Fibroblast of lung (primary cell): ENCODE results near the gene FBN1. TPM values are rescaled to one million over a fixed set of nuclear protein-coding genes. Genes with fewer than 3 reads are reported as not detected.

Experiments used
- DNase-seq, 2 donors: peaks; one replicate each; pipeline versions ENCODE4 v3.0.0 to v3.0.0-alpha.2; 2010; ENCODE audit warnings: low read depth in 2 of 2
- H2AFZ ChIP-seq: 2 replicates; pipeline ENCODE4 v1.5.1; 2012; ENCODE audit warnings: low read length, control low read depth, inconsistent platforms
- H3K27ac ChIP-seq: 2 replicates; pipeline ENCODE4 v1.5.1; 2011; ENCODE audit warnings: low read length, control low read depth; ENCODE audit not compliant: insufficient read depth
- H3K27me3 ChIP-seq: 2 replicates; pipeline ENCODE4 v1.5.1; 2011; ENCODE audit warnings: mild to moderate bottlenecking, low read length; ENCODE audit not compliant: control insufficient read depth, insufficient read depth
- H3K36me3 ChIP-seq: 2 replicates; pipeline ENCODE4 v1.5.1; 2011; ENCODE audit warnings: low read length; ENCODE audit not compliant: control insufficient read depth, insufficient read depth
- H3K4me1 ChIP-seq: 2 replicates; pipeline ENCODE4 v1.5.1; 2011; ENCODE audit warnings: low read length; ENCODE audit not compliant: control insufficient read depth, insufficient read depth; ENCODE audit errors: extremely low read depth
- H3K4me2 ChIP-seq: 2 replicates; pipeline ENCODE4 v1.5.1; 2011; ENCODE audit warnings: low read length, control low read depth; ENCODE audit not compliant: insufficient read depth; ENCODE audit errors: extremely low read depth
- H3K4me3 ChIP-seq, 4 experiments: fragments of 200-600 bp in 1 of 4; sonication (generic) in 1 of 4; replicated peaks in 1 of 4; 2 replicates each; pipeline ENCODE4 v1.5.1; 2011 to 2016; ENCODE audit warnings: low read length in 4 of 4, low read depth in 3 of 4, mild to moderate bottlenecking in 3 of 4, control low read depth in 2 of 4, inconsistent platforms in 1 of 4, mixed read lengths in 1 of 4; ENCODE audit not compliant: insufficient read depth in 1 of 4; ENCODE audit errors: control extremely low read depth in 1 of 4
- H3K79me2 ChIP-seq: 2 replicates; pipeline ENCODE4 v1.5.1; 2012; ENCODE audit warnings: mild to moderate bottlenecking, low read length, inconsistent platforms; ENCODE audit not compliant: control insufficient read depth, insufficient read depth
- H3K9ac ChIP-seq: 2 replicates; pipeline ENCODE4 v1.5.1; 2011; ENCODE audit warnings: mild to moderate bottlenecking, low read length, control low read depth; ENCODE audit not compliant: insufficient read depth
- H3K9me3 ChIP-seq: 2 replicates; pipeline ENCODE4 v1.5.1; 2012; ENCODE audit warnings: low read depth, low read length; ENCODE audit not compliant: control insufficient read depth, insufficient read depth
- H4K20me1 ChIP-seq: 2 replicates; pipeline ENCODE4 v1.5.1; 2011; ENCODE audit warnings: low read length; ENCODE audit not compliant: control insufficient read depth, insufficient read depth; ENCODE audit errors: extremely low read depth
- EZH2 ChIP-seq: IDR thresholded peaks from 2 replicates; pipeline ENCODE4 v1.5.1; 2012; ENCODE audit warnings: low read length, control low read depth, mild to moderate bottlenecking; ENCODE audit errors: missing control alignments
- polyA plus RNA-seq, 2 donors: library from polyadenylated mRNA; depleted of rRNA in 1 of 2; stranded (reverse) in 1 of 2; unstranded in 1 of 2; fragments of >200 nt; gene quantifications; 2 replicates each; pipeline ENCODE4 v1.2.1, GENCODE V29; 2011 to 2012; ENCODE audit warnings: missing spikeins in 1 of 2
- total RNA-seq: library from RNA; depleted of rRNA; stranded (reverse); fragments of >200 nt; gene quantifications from 2 replicates; pipeline ENCODE4 v1.2.1, GENCODE V29; 2014
- TF ChIP-seq, protein P1 (sequence below), 2 donors: IDR thresholded peaks in 1 of 2; conservative IDR thresholded peaks in 1 of 2; 1 replicate in 1 of 2; 2 replicates in 1 of 2; pipeline ENCODE4 v1.5.1; 2011 to 2012; ENCODE audit warnings: low read length in 2 of 2, control low read depth in 1 of 2, inconsistent platforms in 1 of 2, low read depth in 1 of 2, mild to moderate bottlenecking in 1 of 2

FBN1 gene
- total and polyA plus RNA-seq, 2 donors (not counting 1 experiment from before 2014, with no cell fraction given) = 368 to 446 TPM

DNA sequence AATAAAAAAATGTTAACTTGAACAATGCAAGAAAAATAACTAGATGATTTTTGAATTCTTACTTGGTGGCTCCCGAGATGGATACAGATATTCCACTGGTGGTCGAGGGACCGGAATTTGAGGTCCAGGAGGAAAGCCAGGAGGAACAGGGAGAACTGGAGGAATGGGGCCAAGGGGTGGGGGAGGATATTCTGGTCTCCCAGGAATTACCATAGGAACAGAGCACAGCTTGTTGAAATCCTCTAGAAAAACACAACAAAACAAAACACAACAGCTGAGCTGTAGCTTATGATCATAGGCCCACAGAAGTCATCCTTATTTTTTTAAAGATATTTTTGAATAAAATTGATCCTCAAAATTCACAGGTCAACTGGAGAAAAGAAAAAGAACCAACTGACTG is 129.4 kb downstream of the FBN1 start:
- Histone ChIP-seq H3K79me2 (no peaks in the 10 kb centered on the region), H3K4me1 (no peaks in the 10 kb centered on the region), H3K4me3 (no peak overlapping the region), H3K4me2 (no peak overlapping the region), H2AFZ (no peak overlapping the region), H3K36me3 (peaks cover 10% of the 10 kb centered on the region), H3K9me3 (no peaks in the 10 kb centered on the region), H3K9ac (no peak overlapping the region), H3K27ac (no peak overlapping the region), H4K20me1 (no peaks in the 10 kb centered on the region), H3K27me3 (no peaks in the 10 kb centered on the region)
- TF ChIP-seq, protein P1, sequence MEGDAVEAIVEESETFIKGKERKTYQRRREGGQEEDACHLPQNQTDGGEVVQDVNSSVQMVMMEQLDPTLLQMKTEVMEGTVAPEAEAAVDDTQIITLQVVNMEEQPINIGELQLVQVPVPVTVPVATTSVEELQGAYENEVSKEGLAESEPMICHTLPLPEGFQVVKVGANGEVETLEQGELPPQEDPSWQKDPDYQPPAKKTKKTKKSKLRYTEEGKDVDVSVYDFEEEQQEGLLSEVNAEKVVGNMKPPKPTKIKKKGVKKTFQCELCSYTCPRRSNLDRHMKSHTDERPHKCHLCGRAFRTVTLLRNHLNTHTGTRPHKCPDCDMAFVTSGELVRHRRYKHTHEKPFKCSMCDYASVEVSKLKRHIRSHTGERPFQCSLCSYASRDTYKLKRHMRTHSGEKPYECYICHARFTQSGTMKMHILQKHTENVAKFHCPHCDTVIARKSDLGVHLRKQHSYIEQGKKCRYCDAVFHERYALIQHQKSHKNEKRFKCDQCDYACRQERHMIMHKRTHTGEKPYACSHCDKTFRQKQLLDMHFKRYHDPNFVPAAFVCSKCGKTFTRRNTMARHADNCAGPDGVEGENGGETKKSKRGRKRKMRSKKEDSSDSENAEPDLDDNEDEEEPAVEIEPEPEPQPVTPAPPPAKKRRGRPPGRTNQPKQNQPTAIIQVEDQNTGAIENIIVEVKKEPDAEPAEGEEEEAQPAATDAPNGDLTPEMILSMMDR (conservative IDR thresholded peaks at IDR 0.05 in 1 of 2, IDR thresholded peaks at IDR 0.05 in 1 of 2; ENCODE audit: low read depth in 1 of 2, low read length in 2 of 2) = no peak
- TF ChIP-seq EZH2 = no peak
- DNase-seq = no peak

DNA sequence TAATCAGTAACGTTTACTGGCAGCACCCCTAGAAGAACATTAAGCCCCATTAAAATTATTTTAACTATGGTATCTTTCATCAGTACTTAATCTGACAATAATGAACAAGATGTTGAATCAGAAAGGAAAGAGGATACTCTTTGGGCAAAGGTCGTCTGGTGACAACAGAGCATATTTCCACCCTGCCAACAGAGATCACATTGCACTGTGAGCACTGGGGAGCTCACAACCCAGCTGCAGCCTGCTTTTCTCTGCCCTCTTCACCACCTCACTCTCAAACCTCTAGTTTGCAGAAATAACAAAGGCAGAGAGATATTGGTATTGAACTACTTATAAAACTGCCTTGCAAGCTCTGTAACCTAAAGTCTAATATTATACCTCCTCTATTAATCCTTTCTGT is 130.0 kb downstream of the FBN1 start:
- H3K36me3 ChIP-seq = peaks cover 14% of the 10 kb centered on the region
- no peak overlapping the region for H2AFZ ChIP-seq
- H3K4me3 ChIP-seq = no peak overlapping the region
- H4K20me1 ChIP-seq = no peaks in the 10 kb centered on the region
- H3K27me3 ChIP-seq = no peaks in the 10 kb centered on the region
- no peaks in the 10 kb centered on the region for H3K9me3 ChIP-seq
- TF ChIP-seq, protein P1 (conservative IDR thresholded peaks at IDR 0.05 in 1 of 2, IDR thresholded peaks at IDR 0.05 in 1 of 2; ENCODE audit: low read depth in 1 of 2, low read length in 2 of 2) = no peak
- no peak for TF ChIP-seq EZH2
- no peak overlapping the region for H3K9ac ChIP-seq
- peak in 1 of 2 donors; percentile 6 for DNase-seq
- H3K4me1 ChIP-seq = no peaks in the 10 kb centered on the region
- H3K79me2 ChIP-seq = no peaks in the 10 kb centered on the region
- H3K27ac ChIP-seq = no peak overlapping the region
- H3K4me2 ChIP-seq = no peak overlapping the region

DNA sequence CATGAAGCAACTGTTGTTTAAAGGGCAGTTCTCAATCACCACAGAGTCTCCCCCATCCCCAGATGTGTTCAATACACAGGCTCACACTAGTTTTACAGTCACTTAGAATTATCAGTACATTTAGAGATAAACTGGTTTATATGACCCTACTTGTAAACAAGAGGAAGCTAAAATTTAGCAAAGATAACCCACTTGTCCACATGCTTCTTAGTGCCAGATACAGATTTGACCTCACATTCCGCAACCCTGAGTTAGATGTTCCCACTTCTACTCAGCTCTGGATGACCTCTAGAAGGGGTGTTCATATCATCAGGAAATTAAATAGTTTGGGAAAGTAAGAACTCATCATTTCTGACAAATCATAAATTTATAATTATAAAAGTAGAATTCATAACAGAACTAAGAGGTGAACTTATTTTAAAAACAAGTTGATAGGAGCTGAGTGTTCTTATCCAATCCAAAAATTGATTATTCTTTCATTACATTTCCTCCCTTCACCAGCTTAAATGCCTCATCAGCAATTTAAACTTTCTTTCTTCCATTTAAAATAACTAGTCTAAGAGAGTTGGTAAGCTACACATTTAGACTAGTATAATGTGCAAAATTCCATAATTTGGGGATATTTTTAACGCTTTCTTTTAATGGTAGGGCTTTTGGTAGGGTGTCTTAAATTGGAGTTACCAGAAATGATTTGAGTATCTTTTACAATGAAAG is 131.2 kb downstream of the FBN1 start:
- TF ChIP-seq, protein P1 (conservative IDR thresholded peaks at IDR 0.05 in 1 of 2, IDR thresholded peaks at IDR 0.05 in 1 of 2; ENCODE audit: low read depth in 1 of 2, low read length in 2 of 2) = no peak
- TF ChIP-seq EZH2 = no peak
- no peaks in the 10 kb centered on the region for H3K27me3 ChIP-seq
- H3K9ac ChIP-seq = no peak overlapping the region
- H3K79me2 ChIP-seq = no peaks in the 10 kb centered on the region
- H4K20me1 ChIP-seq = no peaks in the 10 kb centered on the region
- peaks cover 14% of the 10 kb centered on the region for H3K36me3 ChIP-seq
- no peak overlapping the region for H3K4me2 ChIP-seq
- H3K4me1 ChIP-seq = no peaks in the 10 kb centered on the region
- H3K4me3 ChIP-seq = no peak overlapping the region
- no peak overlapping the region for H3K27ac ChIP-seq
- H3K9me3 ChIP-seq = no peaks in the 10 kb centered on the region
- no peak for DNase-seq
- no peak overlapping the region for H2AFZ ChIP-seq
